Stimulated activated CD8-positive, alpha-beta memory T cell treated with anti-CD3 and anti-CD28 coated beads, Interleukin-2, amount 100 ng/mL, for 1 hour (primary cell): ENCODE data around the gene CATSPER2.
"Not testable (repeated sequence)": the region's sequence is repeated elsewhere in the genome, so short reads cannot be mapped to it uniquely, and the experiment has no call there.

ENCODE experiments used
- DNase-seq, 2 donors: peaks; one replicate each; pipeline ENCODE4 v3.0.0-alpha.2; 2020; ENCODE audit warnings: low read depth in 2 of 2

Gene CATSPER2

GRCh38 chr15:43648649-43649429 is at the start of gene CATSPER2:
TSS of gene CATSPER2 (minus strand) at chr15:43648844. CDS start at chr15:43648061, 783 bp downstream.
- DNase-seq = no peak

- DNase-seq = not testable (repeated sequence)
These were observed 44.7 kb upstream of the CATSPER2 start, which contains the start of gene CKMT1A for GRCh38 chr15:43693148-43694022. TSS of gene CKMT1A (plus strand) at chr15:43693859. CDS start at chr15:43694051, 192 bp downstream.

- not testable (repeated sequence) for DNase-seq
These were observed 44.0 kb upstream of the CATSPER2 start for GRCh38 chr15:43692679-43693078.

GRCh38 chr15:43689604-43690301 is 41.1 kb upstream of the CATSPER2 start:
- DNase-seq = not testable (repeated sequence)

GRCh38 chr15:43674175-43674574 is 25.5 kb upstream of the CATSPER2 start:
- DNase-seq = not testable (repeated sequence)

GRCh38 chr15:43666177-43666576 is 17.5 kb upstream of the CATSPER2 start:
- DNase-seq = not testable (repeated sequence)

GRCh38 chr15:43663333-43663732 is 14.7 kb upstream of the CATSPER2 start:
- DNase-seq = not testable (repeated sequence)

GRCh38 chr15:43662293-43662692 is 13.6 kb upstream of the CATSPER2 start:
- not testable (repeated sequence) for DNase-seq

- not testable (repeated sequence) for DNase-seq
These were observed 11.1 kb upstream of the CATSPER2 start for GRCh38 chr15:43659727-43660126.

GRCh38 chr15:43649430-43649926 is 834 bp upstream of the CATSPER2 start:
- not testable (repeated sequence) for DNase-seq

- not testable (repeated sequence) for DNase-seq
These were observed 10.0 kb downstream of the CATSPER2 start for GRCh38 chr15:43638464-43639204.

GRCh38 chr15:43626937-43627336 is 21.7 kb downstream of the CATSPER2 start:
- not testable (repeated sequence) for DNase-seq

- no peak for DNase-seq
These were observed 23.5 kb downstream of the CATSPER2 start for GRCh38 chr15:43625106-43625505.

GRCh38 chr15:43622068-43622799 is 26.4 kb downstream of the CATSPER2 start:
- not testable (repeated sequence) for DNase-seq

GRCh38 chr15:43618700-43619099 is 29.9 kb downstream of the CATSPER2 start, which contains the start of gene STRC:
TSS of gene STRC (minus strand) at chr15:43618800. CDS start at chr15:43618722, 78 bp downstream.
- not testable (repeated sequence) for DNase-seq

GRCh38 chr15:43617750-43618149 is 30.9 kb downstream of the CATSPER2 start:
- not testable (repeated sequence) for DNase-seq

- not testable (repeated sequence) for DNase-seq
These were observed 46.4 kb downstream of the CATSPER2 start for GRCh38 chr15:43602233-43602632.

GRCh38 chr15:43600200-43600599 is 48.4 kb downstream of the CATSPER2 start:
- DNase-seq = not testable (repeated sequence)

GRCh38 chr15:43599131-43599530 is 49.5 kb downstream of the CATSPER2 start:
- DNase-seq = not testable (repeated sequence)
